Tibial artery (tissue), 4 donors: ENCODE data around the gene MIGA2.
A peak's percentile ranks its signal among the peaks of the same experiment; 100 is the strongest.

ENCODE experiments used
- DNase-seq, 2 donors: peaks; one replicate each; pipeline ENCODE4 v3.0.0-alpha.2; 2019
- H3K27ac ChIP-seq, 2 donors: fragments of 200-600 bp; sonication (generic) in 1 of 2; 1 replicate in 1 of 2; 2 replicates in 1 of 2; pipeline ENCODE4 v1.5.1; 2018 to 2019; ENCODE audit warnings: mild to moderate bottlenecking in 1 of 2
- H3K27me3 ChIP-seq, 2 donors: fragments of 200-600 bp; sonication (generic) in 1 of 2; one replicate each; pipeline versions ENCODE4 v1.5.1 to v1.6.0; 2016 to 2019
- H3K36me3 ChIP-seq, 3 donors: fragments of 200-600 bp; sonication (generic) in 2 of 3; one replicate each; pipeline ENCODE4 v1.5.1; 2016 to 2019; ENCODE audit warnings: mild to moderate bottlenecking in 2 of 3
- H3K4me1 ChIP-seq, 4 donors: fragments of 200-600 bp; sonication (generic) in 2 of 4; 1 replicate in 3 of 4; 2 replicates in 1 of 4; pipeline ENCODE4 v1.5.1; 2016 to 2019
- H3K4me3 ChIP-seq, 2 donors: fragments of 200-600 bp; sonication (generic) in 1 of 2; 1 replicate in 1 of 2; 2 replicates in 1 of 2; pipeline ENCODE4 v1.5.1; 2018 to 2019; ENCODE audit warnings: mild to moderate bottlenecking in 2 of 2
- H3K9me3 ChIP-seq, 3 donors: fragments of 200-600 bp; sonication (generic) in 1 of 3; one replicate each; pipeline ENCODE4 v1.5.1; 2016 to 2019
- CTCF ChIP-seq, 2 experiments: fragments of 200-600 bp in 1 of 2; fragments of 450-650 bp in 1 of 2; IDR thresholded peaks; one replicate each; pipeline ENCODE4 v1.5.1; 2017 to 2019; ENCODE audit warnings: antibody characterized with exemption in 2 of 2, mild to moderate bottlenecking in 1 of 2, moderate library complexity in 1 of 2
- intact Hi-C: fragments of 100-400 bp; cut with DNase I; formaldehyde crosslinking; loops from one replicate; pipeline ENCODE4 v1.15.0; 2023; ENCODE audit warnings: low total_unique reads

The MIGA2 gene

GRCh38 chr9:129104051-129104450 lies 67.6 kb downstream of the MIGA2 start:
- no peak for TF ChIP-seq CTCF (IDR thresholded peaks at IDR 0.05)
- no peak for DNase-seq
- Histone ChIP-seq H3K27me3 (no peaks in the 10 kb centered on the region), H3K36me3 (peaks cover 5 to 83% (median 36%) of the 10 kb centered on the region in 3 donors), H3K4me1 (peaks cover 0 to 11% (median 7%) of the 10 kb centered on the region in 4 donors), H3K4me3 (no peak overlapping the region), H3K9me3 (no peaks in the 10 kb centered on the region), H3K27ac (no peak overlapping the region)
- intact Hi-C loops = no loop called here

GRCh38 chr9:129105857-129106694 lies 69.7 kb downstream of the MIGA2 start:
- peaks cover 5 to 67% (median 29%) of the 10 kb centered on the region in 3 donors for H3K36me3 ChIP-seq
- H3K4me1 ChIP-seq = peaks cover 0 to 27% (median 16%) of the 10 kb centered on the region in 4 donors
- no peak for DNase-seq
- no peak overlapping the region for H3K27ac ChIP-seq
- intact Hi-C loops = no loop called here
- H3K9me3 ChIP-seq = no peaks in the 10 kb centered on the region
- no peak for TF ChIP-seq CTCF (IDR thresholded peaks at IDR 0.05)
- no peaks in the 10 kb centered on the region for H3K27me3 ChIP-seq
- H3K4me3 ChIP-seq = no peak overlapping the region

DNA sequence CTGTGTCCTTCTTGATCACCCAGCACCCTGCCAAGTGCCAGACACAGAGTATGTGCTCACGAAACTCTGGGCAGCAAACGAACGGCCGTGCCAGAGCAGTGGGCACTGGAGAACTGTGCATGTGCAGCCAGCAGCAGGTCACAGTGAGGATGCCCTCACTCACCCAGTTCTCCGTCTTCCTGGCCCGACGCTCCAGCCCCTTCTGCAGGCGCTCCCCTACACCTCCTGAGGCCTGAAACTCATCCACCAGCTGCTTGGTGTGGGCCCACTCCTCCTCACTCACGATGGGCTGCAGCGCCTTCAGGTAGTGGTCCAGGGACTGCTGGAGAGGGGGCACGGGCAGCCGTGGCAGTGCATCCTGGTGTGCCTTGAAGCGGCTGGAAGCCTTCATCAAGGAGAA lies 71.2 kb downstream of the MIGA2 start:
- no peak for DNase-seq
- Histone ChIP-seq H3K4me1 (peaks cover 0 to 34% (median 23%) of the 10 kb centered on the region in 4 donors), H3K36me3 (peaks cover 5 to 52% (median 26%) of the 10 kb centered on the region in 3 donors), H3K4me3 (no peak overlapping the region), H3K27me3 (no peaks in the 10 kb centered on the region), H3K27ac (no peak overlapping the region), H3K9me3 (no peaks in the 10 kb centered on the region)
- intact Hi-C loops = no loop called here
- TF ChIP-seq CTCF (IDR thresholded peaks at IDR 0.05) = no peak

DNA sequence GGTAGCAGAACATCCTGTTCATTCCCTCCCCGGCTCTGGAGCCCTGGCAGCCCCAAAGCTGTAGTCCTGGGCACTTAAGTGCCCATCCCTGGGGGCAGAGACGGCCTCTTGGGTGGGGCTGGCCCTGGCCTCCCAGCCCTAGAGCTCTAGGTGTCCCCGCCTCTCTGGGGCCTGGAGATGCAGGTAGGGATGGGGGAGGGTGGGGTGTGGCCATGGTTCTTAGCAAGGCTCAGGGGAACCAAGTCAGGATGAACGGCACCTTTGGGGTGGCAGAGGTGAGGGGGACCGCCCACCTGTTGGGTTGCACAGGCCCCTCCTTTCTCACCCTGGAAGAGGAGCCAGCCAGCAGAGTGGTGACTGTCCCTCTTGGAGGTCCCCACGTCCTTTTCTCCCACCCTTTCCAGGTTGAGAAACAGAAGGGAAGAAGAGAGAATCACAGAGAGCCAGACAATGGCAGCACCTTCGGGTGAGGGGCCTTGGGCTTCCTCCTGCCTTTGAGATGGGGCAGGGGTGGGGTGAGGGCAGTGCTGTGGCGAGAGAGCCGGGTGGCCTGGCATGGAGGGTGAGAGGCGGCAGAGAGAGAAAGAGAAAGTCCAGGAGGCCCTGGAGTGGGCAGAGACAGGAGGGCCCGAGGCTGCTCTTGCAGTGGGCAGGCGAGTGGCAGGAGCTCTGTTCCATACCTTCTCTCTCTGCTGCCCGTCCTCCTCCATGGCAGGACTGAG lies 71.8 kb downstream of the MIGA2 start:
- Histone ChIP-seq H3K9me3 (no peaks in the 10 kb centered on the region), H3K4me1 (peaks cover 0 to 39% (median 25%) of the 10 kb centered on the region in 4 donors), H3K27me3 (no peaks in the 10 kb centered on the region), H3K4me3 (no peak overlapping the region), H3K27ac (peak overlapping the region in 1 of 2 donors; percentile 92), H3K36me3 (peaks cover 5 to 46% (median 26%) of the 10 kb centered on the region in 3 donors)
- intact Hi-C loops = no loop called here
- no peak for DNase-seq
- no peak for TF ChIP-seq CTCF (IDR thresholded peaks at IDR 0.05)

GRCh38 chr9:129108805-129109536 lies 72.5 kb downstream of the MIGA2 start:
- H3K9me3 ChIP-seq = no peaks in the 10 kb centered on the region
- no peak for DNase-seq
- peak overlapping the region; percentile 80 to 84 for H3K4me3 ChIP-seq
- peaks cover 0 to 46% (median 27%) of the 10 kb centered on the region in 4 donors for H3K4me1 ChIP-seq
- no peaks in the 10 kb centered on the region for H3K27me3 ChIP-seq
- H3K36me3 ChIP-seq = peaks cover 5 to 39% (median 26%) of the 10 kb centered on the region in 3 donors
- H3K27ac ChIP-seq = peak overlapping the region; percentile 88 to 92
- TF ChIP-seq CTCF (IDR thresholded peaks at IDR 0.05) = no peak
- intact Hi-C loops = no loop called here
